H1 (cell line): ENCODE results near the gene SPATS2L. TPM values are rescaled to one million over a fixed set of nuclear protein-coding genes. Genes with fewer than 3 reads are reported as not detected.

Experiments used
- CTCF ChIA-PET: fragments of 300-600 bp; sonication (Branson Sonifier 250); formaldehyde crosslinking; loops from one replicate; lab custom pipeline; 2021; ENCODE audit not compliant: partially characterized antibody; lab: Charles Lee
- POLR2A ChIA-PET: fragments of 300-600 bp; sonication (Branson Sonifier 250); formaldehyde crosslinking; loops from one replicate; lab custom pipeline; 2021; ENCODE audit warnings: inconsistent platforms; ENCODE audit not compliant: partially characterized antibody; lab: Charles Lee
- DNase-seq, 2 experiments: peaks; one replicate each; pipeline versions ENCODE4 v3.0.0 to v3.0.0-alpha.2; 2010 to 2022; ENCODE audit warnings: low spot score in 2 of 2, low read depth in 1 of 2, mixed read lengths in 1 of 2
- FAIRE-seq: peaks from 2 replicates; lab custom pipeline; 2011; peaks lifted over from hg19 to GRCh38; lab: Jason Lieb, UNC
- H2AFZ ChIP-seq: 2 replicates; pipeline ENCODE4 v1.8.1; 2012; ENCODE audit warnings: low read length, inconsistent platforms
- H2AK5ac ChIP-seq: 2 replicates; pipeline ENCODE4 v1.6.1; 2013; ENCODE audit warnings: low read depth, low read length
- H2BK120ac ChIP-seq: replicated peaks from 2 replicates; pipeline ENCODE3; 2013; ENCODE audit warnings: low read depth, low read length, inconsistent platforms
- H2BK12ac ChIP-seq: 2 replicates; pipeline ENCODE4 v1.6.1; 2013; ENCODE audit warnings: low read depth, low read length
- H2BK15ac ChIP-seq: 2 replicates; pipeline ENCODE4 v1.6.1; 2013; ENCODE audit warnings: low read length
- H2BK20ac ChIP-seq: 2 replicates; pipeline ENCODE4 v1.6.1; 2013; ENCODE audit warnings: low read length
- H2BK5ac ChIP-seq: 2 replicates; pipeline ENCODE4 v1.6.1; 2013; ENCODE audit warnings: low read depth, low read length
- H3K14ac ChIP-seq: 2 replicates; pipeline ENCODE4 v1.6.1; 2013; ENCODE audit warnings: inconsistent platforms; ENCODE audit not compliant: insufficient read length
- H3K18ac ChIP-seq: 2 replicates; pipeline ENCODE4 v1.6.1; 2013; ENCODE audit warnings: low read length; ENCODE audit errors: extremely low read depth
- H3K23ac ChIP-seq: 2 replicates; pipeline ENCODE4 v1.6.1; 2013; ENCODE audit warnings: inconsistent platforms; ENCODE audit not compliant: insufficient read length
- H3K23me2 ChIP-seq: 2 replicates; pipeline ENCODE4 v1.6.1; 2013; ENCODE audit warnings: low read depth, low read length
- H3K27ac ChIP-seq: 2 replicates; pipeline ENCODE4 v1.6.1; 2011; ENCODE audit warnings: low read depth, low read length, inconsistent platforms
- H3K27me3 ChIP-seq, 4 experiments: replicated peaks in 1 of 4; 1 replicate in 1 of 4; 2 replicates in 3 of 4; pipeline versions ENCODE4 v1.6.1 to v1.8.1; 2011 to 2013; ENCODE audit warnings: low read length in 3 of 4, mild to moderate bottlenecking in 3 of 4, inconsistent platforms in 2 of 4, mixed read lengths in 2 of 4, moderate library complexity in 1 of 4; ENCODE audit not compliant: control insufficient read depth in 3 of 4, insufficient read depth in 3 of 4; ENCODE audit errors: extremely low read depth in 1 of 4
- H3K36me3 ChIP-seq, 4 experiments: 2 replicates each; pipeline versions ENCODE4 v1.6.1 to v1.8.1; 2011 to 2013; ENCODE audit warnings: mild to moderate bottlenecking in 4 of 4, low read length in 3 of 4, moderate library complexity in 2 of 4, control low read depth in 1 of 4, inconsistent platforms in 1 of 4; ENCODE audit not compliant: insufficient read depth in 4 of 4, control insufficient read depth in 2 of 4
- H3K4ac ChIP-seq: replicated peaks from 2 replicates; pipeline ENCODE3; 2013; ENCODE audit warnings: low read length, low read depth, mixed read lengths, inconsistent platforms; ENCODE audit not compliant: insufficient read length
- H3K4me1 ChIP-seq, 4 experiments: replicated peaks in 1 of 4; 1 replicate in 1 of 4; 2 replicates in 3 of 4; pipeline versions ENCODE4 v1.6.1 to v1.8.1; 2011 to 2013; ENCODE audit warnings: low read length in 3 of 4, inconsistent platforms in 2 of 4, mixed read lengths in 1 of 4; ENCODE audit not compliant: insufficient read depth in 4 of 4, control insufficient read depth in 3 of 4
- H3K4me2 ChIP-seq, 2 experiments: 2 replicates each; pipeline versions ENCODE4 v1.6.1 to v1.8.1; 2011 to 2013; ENCODE audit warnings: low read depth in 2 of 2, low read length in 2 of 2, control low read depth in 1 of 2, inconsistent platforms in 1 of 2, mild to moderate bottlenecking in 1 of 2; ENCODE audit not compliant: insufficient read depth in 1 of 2
- H3K4me3 ChIP-seq, 4 experiments: fragments of 200-600, 300-600 bp in 1 of 4; sonication (generic), shearing (Covaris generic), sonication (Bioruptor Twin) in 1 of 4; 2 replicates each; pipeline versions ENCODE4 v1.5.1 to v1.8.1; 2011 to 2016; ENCODE audit warnings: low read length in 4 of 4, low read depth in 3 of 4, control low read depth in 2 of 4, inconsistent platforms in 2 of 4, mild to moderate bottlenecking in 2 of 4, mixed read lengths in 1 of 4, moderate library complexity in 1 of 4; ENCODE audit not compliant: insufficient read depth in 2 of 4; ENCODE audit errors: extremely low read depth in 1 of 4
- H3K56ac ChIP-seq: replicated peaks from 2 replicates; pipeline ENCODE3; 2013; ENCODE audit warnings: low read depth, mild to moderate bottlenecking, mixed read lengths, low read length, inconsistent platforms; ENCODE audit not compliant: insufficient read length
- H3K79me1 ChIP-seq: 2 replicates; pipeline ENCODE4 v1.6.1; 2013; ENCODE audit warnings: low read depth, low read length, control low read depth
- H3K79me2 ChIP-seq, 2 experiments: 2 replicates each; pipeline versions ENCODE4 v1.6.1 to v1.8.1; 2012 to 2013; ENCODE audit warnings: low read length in 2 of 2, mild to moderate bottlenecking in 2 of 2, inconsistent platforms in 1 of 2; ENCODE audit not compliant: insufficient read depth in 2 of 2, control insufficient read depth in 1 of 2
- H3K9ac ChIP-seq, 4 experiments: replicated peaks in 1 of 4; 1 replicate in 1 of 4; 2 replicates in 3 of 4; pipeline versions ENCODE4 v1.6.1 to v1.8.1; 2011 to 2013; ENCODE audit warnings: low read depth in 3 of 4, low read length in 3 of 4, control low read depth in 2 of 4, mild to moderate bottlenecking in 2 of 4, moderate library complexity in 2 of 4, inconsistent platforms in 1 of 4; ENCODE audit errors: extremely low read depth in 1 of 4
- H3K9me3 ChIP-seq, 2 experiments: 2 replicates each; pipeline versions ENCODE4 v1.6.1 to v1.8.1; 2012 to 2013; ENCODE audit warnings: mild to moderate bottlenecking in 2 of 2, moderate library complexity in 2 of 2, control low read depth in 1 of 2, inconsistent platforms in 1 of 2, low read depth in 1 of 2, low read length in 1 of 2, mixed read lengths in 1 of 2; ENCODE audit not compliant: insufficient read depth in 2 of 2
- H4K20me1 ChIP-seq, 2 experiments: replicated peaks in 1 of 2; 2 replicates each; pipeline versions ENCODE3 to v1.8.1; 2011 to 2013; ENCODE audit warnings: inconsistent platforms in 2 of 2, low read length in 2 of 2, mild to moderate bottlenecking in 1 of 2; ENCODE audit not compliant: insufficient read depth in 2 of 2, control insufficient read depth in 1 of 2
- H4K5ac ChIP-seq: 2 replicates; pipeline ENCODE4 v1.6.1; 2013; ENCODE audit warnings: low read length, low read depth, mixed read lengths, inconsistent platforms; ENCODE audit not compliant: insufficient read length
- H4K8ac ChIP-seq: 2 replicates; pipeline ENCODE4 v1.8.0; 2013; ENCODE audit warnings: mild to moderate bottlenecking, moderate library complexity, low read length, inconsistent platforms; ENCODE audit not compliant: insufficient read depth; ENCODE audit errors: extremely low read depth
- H4K91ac ChIP-seq: replicated peaks from 2 replicates; pipeline ENCODE3; 2013; ENCODE audit warnings: low read length, mixed read lengths, inconsistent platforms; ENCODE audit not compliant: insufficient read length
- CBX8 ChIP-seq: fragments of 300-800, 300-1000 bp; sonication (generic); IDR thresholded peaks from 2 replicates; pipeline ENCODE4 v1.7.1; 2016; ENCODE audit warnings: low read depth, low read length, borderline replicate concordance
- CHD1 ChIP-seq: IDR thresholded peaks from 2 replicates; pipeline ENCODE4 v1.6.1; 2012; ENCODE audit warnings: low read depth, low read length, improper control_type of control experiment
- CTBP2 ChIP-seq: IDR thresholded peaks from 2 replicates; pipeline ENCODE4 v1.7.0; 2011; ENCODE audit warnings: borderline replicate concordance, mild to moderate bottlenecking, moderate library complexity, mixed read lengths, low read length; ENCODE audit not compliant: insufficient read depth, insufficient read length
- GABPA ChIP-seq: IDR thresholded peaks from 2 replicates; pipeline ENCODE4 v1.6.1; 2011; ENCODE audit warnings: mild to moderate bottlenecking, low read length, moderate library complexity, borderline replicate concordance; ENCODE audit not compliant: insufficient read depth
- HDAC2 ChIP-seq, 2 experiments: fragments of 300-600 bp in 1 of 2; sonication (generic) in 1 of 2; IDR thresholded peaks; 2 replicates each; pipeline ENCODE4 v1.6.1; 2011 to 2012; ENCODE audit warnings: low read depth in 2 of 2, low read length in 2 of 2, mild to moderate bottlenecking in 2 of 2, moderate library complexity in 2 of 2, borderline replicate concordance in 1 of 2, inconsistent platforms in 1 of 2
- JUN ChIP-seq: IDR thresholded peaks from 2 replicates; pipeline ENCODE4 v1.6.1; 2011; ENCODE audit warnings: low read depth, mild to moderate bottlenecking, improper control_type of control experiment, low read length
- KDM5A ChIP-seq: fragments of 200-600 bp; IDR thresholded peaks from 2 replicates; pipeline ENCODE4 v1.7.1; 2012; ENCODE audit warnings: mild to moderate bottlenecking, low read length, inconsistent platforms, mixed read lengths
- NANOG ChIP-seq: IDR thresholded peaks from 2 replicates; pipeline ENCODE4 v1.6.1; 2011; ENCODE audit warnings: low read length, low read depth, mild to moderate bottlenecking, inconsistent platforms; ENCODE audit not compliant: insufficient read depth, poor library complexity, severe bottlenecking
- RXRA ChIP-seq: IDR thresholded peaks from 2 replicates; pipeline ENCODE4 v1.6.1; 2011; ENCODE audit warnings: low read depth, mild to moderate bottlenecking, low read length, moderate library complexity; ENCODE audit not compliant: insufficient read depth
- TAF7 ChIP-seq: optimal IDR thresholded peaks from 2 replicates; pipeline ENCODE3; 2011; ENCODE audit warnings: low read depth, mild to moderate bottlenecking, inconsistent platforms, low read length, moderate library complexity, borderline replicate concordance
- TBP ChIP-seq: IDR thresholded peaks from 2 replicates; pipeline ENCODE4 v1.6.1; 2011; ENCODE audit warnings: low read depth, low read length, improper control_type of control experiment
- ZNF274 ChIP-seq: IDR thresholded peaks from 2 replicates; pipeline ENCODE4 v1.7.0; 2012; ENCODE audit warnings: low read length, borderline replicate concordance; ENCODE audit errors: extremely low read depth
- WGBS, 2 experiments: shearing (Covaris generic) in 1 of 2; methylation state at CpG; one replicate each; pipeline versions ENCODE4 v1.1.6 to v1.1.7; 2013 to 2015; ENCODE audit warnings: low lambda C conversion rate in 2 of 2, mixed read lengths in 2 of 2, inconsistent platforms in 1 of 2, low coverage in 1 of 2, missing lambda C conversion rate in 1 of 2; ENCODE audit not compliant: insufficient replicate concordance in 2 of 2, insufficient coverage in 1 of 2, insufficient read length in 1 of 2; ENCODE audit errors: extremely low coverage in 1 of 2, missing lambda C conversion rate in 1 of 2; 5-methylcytosine and 5-hydroxymethylcytosine counted together
- polyA plus RNA-seq, 7 experiments: library from polyadenylated mRNA; depleted of rRNA in 3 of 7; stranded (reverse) in 5 of 7; unstranded in 2 of 7; fragments of >200 nt in 5 of 7; fragments of 200-250 nt in 2 of 7; gene quantifications; 1 replicate in 5 of 7; 2 replicates in 1 of 7; 4 replicates in 1 of 7; pipeline versions ENCODE4 v1.2.1 to v1.2.3, GENCODE V29; 2011 to 2013; ENCODE audit warnings: missing spikeins in 2 of 7, mixed read lengths in 2 of 7
- total RNA-seq: library from RNA; stranded (reverse); fragmentation: NEBNext Ultra II Directional; extraction: Animal tissue kit (Norgen Biotek cat#: 25700); gene quantifications from 2 replicates; pipeline ENCODE4 v1.2.1, GENCODE V29; 2021

The SPATS2L gene
- total and polyA plus RNA-seq, 2 of the 8 experiments (the other 6 are each of a cell fraction or from before 2014, with no cell fraction given), result 67.3 to 189 TPM

- Histone ChIP-seq H3K4me3 (no peak overlapping the region), H4K8ac (no peak overlapping the region), H2BK15ac (no peak overlapping the region), H2BK20ac (no peak overlapping the region), H3K14ac (no peak overlapping the region), H3K36me3 (peaks cover 0 to 10% (median 3%) of the 10 kb centered on the region in 4 experiments; a peak in 5 of 8 replicates), H2BK5ac (no peak overlapping the region), H3K79me1 (no peaks in the 10 kb centered on the region; the same call in 1 of the 2 replicates), H4K5ac (no peak overlapping the region), H3K27ac (no peak overlapping the region), H3K4me1 (peaks cover 0 to 13% (median 6%) of the 10 kb centered on the region in 4 experiments; a peak in 3 of 7 replicates), H2BK120ac (no peak overlapping the region), H4K20me1 (peaks cover 0 to 2% of the 10 kb centered on the region in 2 experiments), H3K23me2 (no peaks in the 10 kb centered on the region), H2AK5ac (no peak overlapping the region), H3K9ac (no peak overlapping the region), H2AFZ (no peak overlapping the region), H3K4ac (no peak overlapping the region), H3K4me2 (no peak overlapping the region), H2BK12ac (no peak overlapping the region), H4K91ac (no peak overlapping the region), H3K9me3 (no peaks in the 10 kb centered on the region), H3K79me2 (peaks cover 0 to 67% of the 10 kb centered on the region in 2 experiments; a peak in 2 of 4 replicates), H3K23ac (no peak overlapping the region), H3K27me3 (no peaks in the 10 kb centered on the region), H3K18ac (no peak overlapping the region), H3K56ac (no peak overlapping the region)
- no peak for DNase-seq
- WGBS, 2 experiments, result 93% methylated on average over 2 of the region's 2 CpGs; no CpG with 5 or more reads in 1 of the 2 experiments
- no peak for FAIRE-seq
- ChIA-PET POLR2A (no interaction called here), CTCF (interaction anchor here (1.5 kb wide), 1 partner anchor 18 kb away, joined by 3 read pairs; no protein-coding TSS in a partner anchor)
- TF ChIP-seq TBP (no peak), HDAC2 (IDR thresholded peaks at IDR 0.05; ENCODE audit: borderline replicate concordance in 1 of 2, low read depth in 2 of 2, low read length in 2 of 2) (no peak), RXRA (no peak), CBX8 (no peak), NANOG (no peak), CTBP2 (no peak), JUN (no peak), CHD1 (no peak), ZNF274 (no peak), GABPA (no peak), KDM5A (no peak), TAF7 (no peak)
Measured at GRCh38 chr2:200396781-200397242, 90.3 kb downstream of the SPATS2L start.
